ENCODE data around the gene CANX. TPM values are rescaled to one million over a fixed set of nuclear protein-coding genes. Genes with fewer than 3 reads are reported as not detected.
A peak's percentile ranks its signal among the peaks of the same experiment; 100 is the strongest.

The CANX gene
- total and polyA plus RNA-seq, 9 of the 15 experiments (the other 6 are each of a cell fraction or from before 2014, with no cell fraction given): 155 to 893 (median 589) TPM

GRCh38 chr5:179698935-179699615, at the start of gene CANX (continued):
- TF ChIP-seq, protein P1, sequence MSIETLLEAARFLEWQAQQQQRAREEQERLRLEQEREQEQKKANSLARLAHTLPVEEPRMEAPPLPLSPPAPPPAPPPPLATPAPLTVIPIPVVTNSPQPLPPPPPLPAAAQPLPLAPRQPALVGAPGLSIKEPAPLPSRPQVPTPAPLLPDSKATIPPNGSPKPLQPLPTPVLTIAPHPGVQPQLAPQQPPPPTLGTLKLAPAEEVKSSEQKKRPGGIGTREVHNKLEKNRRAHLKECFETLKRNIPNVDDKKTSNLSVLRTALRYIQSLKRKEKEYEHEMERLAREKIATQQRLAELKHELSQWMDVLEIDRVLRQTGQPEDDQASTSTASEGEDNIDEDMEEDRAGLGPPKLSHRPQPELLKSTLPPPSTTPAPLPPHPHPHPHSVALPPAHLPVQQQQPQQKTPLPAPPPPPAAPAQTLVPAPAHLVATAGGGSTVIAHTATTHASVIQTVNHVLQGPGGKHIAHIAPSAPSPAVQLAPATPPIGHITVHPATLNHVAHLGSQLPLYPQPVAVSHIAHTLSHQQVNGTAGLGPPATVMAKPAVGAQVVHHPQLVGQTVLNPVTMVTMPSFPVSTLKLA (conservative IDR thresholded peaks at IDR 0.05): peak; percentile 85 to 94
- TF ChIP-seq MYBL2 (IDR thresholded peaks at IDR 0.05; ENCODE audit: low read depth) (no peak), MYBL2 (CRISPR knock-in tag; IDR thresholded peaks at IDR 0.05; ENCODE audit: borderline replicate concordance) (no peak), POLR2G (IDR thresholded peaks at IDR 0.05; ENCODE audit: low read depth, low read length) (peak; percentile 98), GABPB1 (CRISPR knock-in tag; IDR thresholded peaks at IDR 0.05) (peak; percentile 83; the same call in 1 of the 2 replicates), XRCC4 (IDR thresholded peaks at IDR 0.05; ENCODE audit: extremely low read depth, insufficient read depth, insufficient read length) (no peak), RBBP5 (IDR thresholded peaks at IDR 0.05; ENCODE audit: borderline replicate concordance, insufficient read depth, low read length, poor library complexity, severe bottlenecking) (peak; percentile 7), ZNF740 (CRISPR knock-in tag; IDR thresholded peaks at IDR 0.05) (no peak), ZNF740 (tag; IDR thresholded peaks at IDR 0.05) (no peak), POU5F1 (IDR thresholded peaks at IDR 0.05; ENCODE audit: borderline replicate concordance, low read depth, low read length, partially characterized antibody) (no peak), WHSC1 (IDR thresholded peaks at IDR 0.05; ENCODE audit: low read length) (no peak), MAFK (IDR thresholded peaks at IDR 0.05; ENCODE audit: low read length) (no peak), SMARCA5 (IDR thresholded peaks at IDR 0.05) (no peak), COPS2 (conservative IDR thresholded peaks at IDR 0.05) (no peak), ARNT (IDR thresholded peaks at IDR 0.05) (no peak), ZNF431 (CRISPR knock-in tag; IDR thresholded peaks at IDR 0.05) (0 out of 2 replicates have a peak, but pooled peaks have one; percentile 43), EP300 (IDR thresholded peaks at IDR 0.05; ENCODE audit: low read length) (no peak)
- TF ChIP-seq, protein P2, sequence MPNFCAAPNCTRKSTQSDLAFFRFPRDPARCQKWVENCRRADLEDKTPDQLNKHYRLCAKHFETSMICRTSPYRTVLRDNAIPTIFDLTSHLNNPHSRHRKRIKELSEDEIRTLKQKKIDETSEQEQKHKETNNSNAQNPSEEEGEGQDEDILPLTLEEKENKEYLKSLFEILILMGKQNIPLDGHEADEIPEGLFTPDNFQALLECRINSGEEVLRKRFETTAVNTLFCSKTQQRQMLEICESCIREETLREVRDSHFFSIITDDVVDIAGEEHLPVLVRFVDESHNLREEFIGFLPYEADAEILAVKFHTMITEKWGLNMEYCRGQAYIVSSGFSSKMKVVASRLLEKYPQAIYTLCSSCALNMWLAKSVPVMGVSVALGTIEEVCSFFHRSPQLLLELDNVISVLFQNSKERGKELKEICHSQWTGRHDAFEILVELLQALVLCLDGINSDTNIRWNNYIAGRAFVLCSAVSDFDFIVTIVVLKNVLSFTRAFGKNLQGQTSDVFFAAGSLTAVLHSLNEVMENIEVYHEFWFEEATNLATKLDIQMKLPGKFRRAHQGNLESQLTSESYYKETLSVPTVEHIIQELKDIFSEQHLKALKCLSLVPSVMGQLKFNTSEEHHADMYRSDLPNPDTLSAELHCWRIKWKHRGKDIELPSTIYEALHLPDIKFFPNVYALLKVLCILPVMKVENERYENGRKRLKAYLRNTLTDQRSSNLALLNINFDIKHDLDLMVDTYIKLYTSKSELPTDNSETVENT (CRISPR knock-in tag; IDR thresholded peaks at IDR 0.05): peak; percentile 77
- TF ChIP-seq, protein P3, sequence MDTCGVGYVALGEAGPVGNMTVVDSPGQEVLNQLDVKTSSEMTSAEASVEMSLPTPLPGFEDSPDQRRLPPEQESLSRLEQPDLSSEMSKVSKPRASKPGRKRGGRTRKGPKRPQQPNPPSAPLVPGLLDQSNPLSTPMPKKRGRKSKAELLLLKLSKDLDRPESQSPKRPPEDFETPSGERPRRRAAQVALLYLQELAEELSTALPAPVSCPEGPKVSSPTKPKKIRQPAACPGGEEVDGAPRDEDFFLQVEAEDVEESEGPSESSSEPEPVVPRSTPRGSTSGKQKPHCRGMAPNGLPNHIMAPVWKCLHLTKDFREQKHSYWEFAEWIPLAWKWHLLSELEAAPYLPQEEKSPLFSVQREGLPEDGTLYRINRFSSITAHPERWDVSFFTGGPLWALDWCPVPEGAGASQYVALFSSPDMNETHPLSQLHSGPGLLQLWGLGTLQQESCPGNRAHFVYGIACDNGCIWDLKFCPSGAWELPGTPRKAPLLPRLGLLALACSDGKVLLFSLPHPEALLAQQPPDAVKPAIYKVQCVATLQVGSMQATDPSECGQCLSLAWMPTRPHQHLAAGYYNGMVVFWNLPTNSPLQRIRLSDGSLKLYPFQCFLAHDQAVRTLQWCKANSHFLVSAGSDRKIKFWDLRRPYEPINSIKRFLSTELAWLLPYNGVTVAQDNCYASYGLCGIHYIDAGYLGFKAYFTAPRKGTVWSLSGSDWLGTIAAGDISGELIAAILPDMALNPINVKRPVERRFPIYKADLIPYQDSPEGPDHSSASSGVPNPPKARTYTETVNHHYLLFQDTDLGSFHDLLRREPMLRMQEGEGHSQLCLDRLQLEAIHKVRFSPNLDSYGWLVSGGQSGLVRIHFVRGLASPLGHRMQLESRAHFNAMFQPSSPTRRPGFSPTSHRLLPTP (IDR thresholded peaks at IDR 0.05; ENCODE audit: borderline replicate concordance, extremely low read depth, insufficient read length): no peak
